Measurements from ENCODE around the gene EGLN1. TPM values are rescaled to one million over a fixed set of nuclear protein-coding genes. Genes with fewer than 3 reads are reported as not detected.

The EGLN1 gene
- total and polyA plus RNA-seq, 2 of the 8 experiments (the other 6 are each of a cell fraction or from before 2014, with no cell fraction given) = 4.0 to 6.4 TPM

DNA sequence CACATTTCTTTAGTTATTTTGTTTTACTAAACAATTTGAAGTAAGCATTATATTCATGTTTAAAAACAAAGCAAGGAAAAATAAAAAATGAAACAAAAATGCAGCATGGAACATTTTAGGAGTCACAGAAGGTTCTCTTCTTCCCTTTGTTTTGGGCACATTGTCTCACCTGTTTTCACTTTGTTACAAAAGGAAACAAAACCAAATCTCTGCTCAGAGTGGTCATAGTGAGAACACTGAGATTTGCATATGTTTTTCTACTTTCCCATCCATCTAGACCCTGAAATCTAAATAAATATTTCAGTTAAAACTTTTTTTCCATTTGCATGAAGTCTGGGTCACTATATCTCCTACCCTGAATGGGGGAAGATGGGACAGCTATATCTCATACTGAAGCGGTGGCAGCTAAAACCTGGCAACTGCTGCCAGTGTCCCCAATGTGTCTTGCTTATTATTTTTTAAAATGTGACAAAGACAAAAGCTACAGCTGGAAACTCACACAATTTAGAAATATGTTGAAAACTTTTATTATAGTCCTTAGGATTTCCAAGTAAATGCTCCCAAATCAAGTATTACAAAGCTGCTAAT is 87.9 kb downstream of the EGLN1 start (continued):
- no peak for TF ChIP-seq CHD1 (IDR thresholded peaks at IDR 0.05; ENCODE audit: low read depth, low read length)
- TF ChIP-seq POLR2A (IDR thresholded peaks at IDR 0.05; ENCODE audit: control extremely low read depth in 1 of 2, low read depth in 2 of 2, low read length in 2 of 2) = no peak
- TF ChIP-seq PHF8 (conservative IDR thresholded peaks at IDR 0.05; ENCODE audit: low read depth, low read length) = no peak
- TF ChIP-seq, protein P1, sequence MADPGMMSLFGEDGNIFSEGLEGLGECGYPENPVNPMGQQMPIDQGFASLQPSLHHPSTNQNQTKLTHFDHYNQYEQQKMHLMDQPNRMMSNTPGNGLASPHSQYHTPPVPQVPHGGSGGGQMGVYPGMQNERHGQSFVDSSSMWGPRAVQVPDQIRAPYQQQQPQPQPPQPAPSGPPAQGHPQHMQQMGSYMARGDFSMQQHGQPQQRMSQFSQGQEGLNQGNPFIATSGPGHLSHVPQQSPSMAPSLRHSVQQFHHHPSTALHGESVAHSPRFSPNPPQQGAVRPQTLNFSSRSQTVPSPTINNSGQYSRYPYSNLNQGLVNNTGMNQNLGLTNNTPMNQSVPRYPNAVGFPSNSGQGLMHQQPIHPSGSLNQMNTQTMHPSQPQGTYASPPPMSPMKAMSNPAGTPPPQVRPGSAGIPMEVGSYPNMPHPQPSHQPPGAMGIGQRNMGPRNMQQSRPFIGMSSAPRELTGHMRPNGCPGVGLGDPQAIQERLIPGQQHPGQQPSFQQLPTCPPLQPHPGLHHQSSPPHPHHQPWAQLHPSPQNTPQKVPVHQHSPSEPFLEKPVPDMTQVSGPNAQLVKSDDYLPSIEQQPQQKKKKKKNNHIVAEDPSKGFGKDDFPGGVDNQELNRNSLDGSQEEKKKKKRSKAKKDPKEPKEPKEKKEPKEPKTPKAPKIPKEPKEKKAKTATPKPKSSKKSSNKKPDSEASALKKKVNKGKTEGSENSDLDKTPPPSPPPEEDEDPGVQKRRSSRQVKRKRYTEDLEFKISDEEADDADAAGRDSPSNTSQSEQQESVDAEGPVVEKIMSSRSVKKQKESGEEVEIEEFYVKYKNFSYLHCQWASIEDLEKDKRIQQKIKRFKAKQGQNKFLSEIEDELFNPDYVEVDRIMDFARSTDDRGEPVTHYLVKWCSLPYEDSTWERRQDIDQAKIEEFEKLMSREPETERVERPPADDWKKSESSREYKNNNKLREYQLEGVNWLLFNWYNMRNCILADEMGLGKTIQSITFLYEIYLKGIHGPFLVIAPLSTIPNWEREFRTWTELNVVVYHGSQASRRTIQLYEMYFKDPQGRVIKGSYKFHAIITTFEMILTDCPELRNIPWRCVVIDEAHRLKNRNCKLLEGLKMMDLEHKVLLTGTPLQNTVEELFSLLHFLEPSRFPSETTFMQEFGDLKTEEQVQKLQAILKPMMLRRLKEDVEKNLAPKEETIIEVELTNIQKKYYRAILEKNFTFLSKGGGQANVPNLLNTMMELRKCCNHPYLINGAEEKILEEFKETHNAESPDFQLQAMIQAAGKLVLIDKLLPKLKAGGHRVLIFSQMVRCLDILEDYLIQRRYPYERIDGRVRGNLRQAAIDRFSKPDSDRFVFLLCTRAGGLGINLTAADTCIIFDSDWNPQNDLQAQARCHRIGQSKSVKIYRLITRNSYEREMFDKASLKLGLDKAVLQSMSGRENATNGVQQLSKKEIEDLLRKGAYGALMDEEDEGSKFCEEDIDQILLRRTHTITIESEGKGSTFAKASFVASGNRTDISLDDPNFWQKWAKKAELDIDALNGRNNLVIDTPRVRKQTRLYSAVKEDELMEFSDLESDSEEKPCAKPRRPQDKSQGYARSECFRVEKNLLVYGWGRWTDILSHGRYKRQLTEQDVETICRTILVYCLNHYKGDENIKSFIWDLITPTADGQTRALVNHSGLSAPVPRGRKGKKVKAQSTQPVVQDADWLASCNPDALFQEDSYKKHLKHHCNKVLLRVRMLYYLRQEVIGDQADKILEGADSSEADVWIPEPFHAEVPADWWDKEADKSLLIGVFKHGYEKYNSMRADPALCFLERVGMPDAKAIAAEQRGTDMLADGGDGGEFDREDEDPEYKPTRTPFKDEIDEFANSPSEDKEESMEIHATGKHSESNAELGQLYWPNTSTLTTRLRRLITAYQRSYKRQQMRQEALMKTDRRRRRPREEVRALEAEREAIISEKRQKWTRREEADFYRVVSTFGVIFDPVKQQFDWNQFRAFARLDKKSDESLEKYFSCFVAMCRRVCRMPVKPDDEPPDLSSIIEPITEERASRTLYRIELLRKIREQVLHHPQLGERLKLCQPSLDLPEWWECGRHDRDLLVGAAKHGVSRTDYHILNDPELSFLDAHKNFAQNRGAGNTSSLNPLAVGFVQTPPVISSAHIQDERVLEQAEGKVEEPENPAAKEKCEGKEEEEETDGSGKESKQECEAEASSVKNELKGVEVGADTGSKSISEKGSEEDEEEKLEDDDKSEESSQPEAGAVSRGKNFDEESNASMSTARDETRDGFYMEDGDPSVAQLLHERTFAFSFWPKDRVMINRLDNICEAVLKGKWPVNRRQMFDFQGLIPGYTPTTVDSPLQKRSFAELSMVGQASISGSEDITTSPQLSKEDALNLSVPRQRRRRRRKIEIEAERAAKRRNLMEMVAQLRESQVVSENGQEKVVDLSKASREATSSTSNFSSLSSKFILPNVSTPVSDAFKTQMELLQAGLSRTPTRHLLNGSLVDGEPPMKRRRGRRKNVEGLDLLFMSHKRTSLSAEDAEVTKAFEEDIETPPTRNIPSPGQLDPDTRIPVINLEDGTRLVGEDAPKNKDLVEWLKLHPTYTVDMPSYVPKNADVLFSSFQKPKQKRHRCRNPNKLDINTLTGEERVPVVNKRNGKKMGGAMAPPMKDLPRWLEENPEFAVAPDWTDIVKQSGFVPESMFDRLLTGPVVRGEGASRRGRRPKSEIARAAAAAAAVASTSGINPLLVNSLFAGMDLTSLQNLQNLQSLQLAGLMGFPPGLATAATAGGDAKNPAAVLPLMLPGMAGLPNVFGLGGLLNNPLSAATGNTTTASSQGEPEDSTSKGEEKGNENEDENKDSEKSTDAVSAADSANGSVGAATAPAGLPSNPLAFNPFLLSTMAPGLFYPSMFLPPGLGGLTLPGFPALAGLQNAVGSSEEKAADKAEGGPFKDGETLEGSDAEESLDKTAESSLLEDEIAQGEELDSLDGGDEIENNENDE (IDR thresholded peaks at IDR 0.05; ENCODE audit: insufficient replicate concordance, low read length) = no peak
- TF ChIP-seq RXRA (IDR thresholded peaks at IDR 0.05; ENCODE audit: insufficient read depth, low read depth, low read length) = no peak
- TF ChIP-seq HDAC6 (IDR thresholded peaks at IDR 0.05; ENCODE audit: low read depth, low read length) = no peak

All from H1 (cell line).